HG02610 (cell line): ENCODE data around the gene PAEP.

Experiments used
- ATAC-seq: cut with Tn5 transposase; IDR thresholded peaks from one replicate; pipeline ENCODE4 v1.9.1; 2021; ENCODE audit warnings: mild to moderate bottlenecking, moderate library complexity; ENCODE audit not compliant: unreplicated experiment

The PAEP gene

DNA sequence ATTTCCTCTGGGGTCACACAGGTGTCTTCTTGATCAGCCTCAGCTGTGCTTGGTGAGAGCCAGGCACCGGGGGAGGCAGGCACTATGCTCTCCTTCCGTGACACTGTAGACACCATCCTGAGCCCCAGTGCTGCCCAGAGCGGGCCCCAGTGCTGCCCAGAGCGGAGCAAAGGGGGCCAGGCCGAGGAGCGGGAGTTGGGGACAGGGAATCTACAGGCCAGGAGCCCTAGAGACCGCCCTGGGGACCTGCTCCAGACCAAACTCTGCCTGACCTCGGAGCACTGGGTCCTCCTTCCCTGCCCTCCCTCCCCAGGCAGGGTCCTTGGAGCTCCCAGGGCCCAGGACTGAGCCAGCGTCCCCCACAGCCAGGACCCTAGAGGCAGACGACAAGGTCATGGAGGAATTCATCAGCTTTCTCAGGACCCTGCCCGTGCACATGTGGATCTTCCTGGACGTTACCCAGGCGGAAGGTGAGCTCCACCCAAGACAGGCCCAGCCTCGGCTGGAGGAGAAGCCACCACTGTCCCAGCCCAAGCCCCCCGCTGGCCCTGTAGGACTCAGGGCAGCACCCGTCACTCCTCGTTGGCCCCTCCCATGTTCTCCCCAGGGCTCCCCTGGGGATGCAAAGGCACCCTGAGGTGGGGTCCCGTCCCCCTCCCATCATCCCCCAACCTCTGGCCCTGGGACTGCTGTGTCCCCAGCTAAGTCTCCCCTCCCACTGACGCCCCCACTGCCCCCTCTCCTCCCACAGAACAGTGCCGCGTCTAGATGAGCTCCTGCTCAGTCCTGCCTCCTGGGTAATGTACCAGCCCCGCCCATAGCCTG, 30.2 kb downstream of the PAEP start:
- ATAC-seq = no peak

DNA sequence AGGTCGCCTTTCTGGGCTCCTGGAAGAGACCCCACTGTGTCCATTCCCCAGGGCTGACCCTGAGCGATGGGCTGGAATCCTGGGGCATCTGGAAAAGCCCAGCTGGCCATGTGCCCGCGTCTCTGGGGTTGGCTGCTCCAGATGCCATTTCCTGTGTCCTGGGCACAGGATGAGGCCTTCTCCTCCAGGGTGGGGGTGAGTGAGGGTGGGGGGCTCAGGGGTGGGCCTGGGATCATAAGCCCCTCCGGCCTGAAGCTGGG, 30.7 kb downstream of the PAEP start:
- no peak for ATAC-seq

- no peak for ATAC-seq
Measured at GRCh38 chr9:135592625-135593024, 31.1 kb downstream of the PAEP start.

DNA sequence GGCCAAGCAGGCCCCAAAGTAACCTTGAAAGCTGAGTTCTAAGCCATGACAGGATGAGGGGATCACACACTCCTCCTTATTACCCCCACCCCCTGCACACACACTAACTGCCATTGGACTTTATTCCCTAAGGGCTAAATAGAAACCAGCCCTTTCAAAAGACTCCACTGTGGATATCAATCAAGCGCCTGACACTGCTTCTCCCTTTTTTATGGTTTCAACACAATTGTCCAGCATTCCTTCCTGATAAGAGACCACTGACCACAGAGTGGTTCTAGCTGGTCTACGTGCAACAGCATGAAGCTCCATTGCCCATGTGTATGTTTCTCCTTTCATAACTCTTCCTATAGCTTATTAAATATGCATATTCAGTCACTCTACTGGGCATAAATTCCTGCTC, 34.7 kb downstream of the PAEP start:
- no peak for ATAC-seq

GRCh38 chr9:135600296-135600817, 38.8 kb downstream of the PAEP start:
- ATAC-seq = no peak

- no peak for ATAC-seq
Measured at GRCh38 chr9:135601988-135602387, 40.4 kb downstream of the PAEP start.

- ATAC-seq = no peak
Measured at GRCh38 chr9:135602789-135603481, 41.4 kb downstream of the PAEP start.

GRCh38 chr9:135604437-135605237, 43.1 kb downstream of the PAEP start:
- ATAC-seq = no peak

- ATAC-seq = no peak
Measured at GRCh38 chr9:135605238-135605781, 43.8 kb downstream of the PAEP start.

DNA sequence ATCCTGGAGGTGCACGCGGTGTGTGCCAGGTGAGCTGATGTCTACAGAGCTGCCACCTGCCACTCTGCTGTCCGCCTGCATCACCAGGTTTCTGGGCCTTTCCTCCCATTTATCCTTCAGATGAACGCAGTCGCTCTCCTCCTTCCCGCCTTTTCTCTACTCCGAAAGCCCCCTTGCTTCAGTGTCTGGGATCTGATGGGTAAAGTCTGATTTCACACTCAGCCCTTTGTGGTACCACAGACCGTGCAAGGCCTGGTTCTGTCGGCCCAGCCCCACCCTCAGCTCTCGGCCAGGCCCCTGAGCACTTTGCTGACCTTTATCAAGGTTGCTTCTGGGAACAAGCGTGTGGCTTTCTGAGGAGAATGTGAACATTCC, 45.3 kb downstream of the PAEP start:
- no peak for ATAC-seq

DNA sequence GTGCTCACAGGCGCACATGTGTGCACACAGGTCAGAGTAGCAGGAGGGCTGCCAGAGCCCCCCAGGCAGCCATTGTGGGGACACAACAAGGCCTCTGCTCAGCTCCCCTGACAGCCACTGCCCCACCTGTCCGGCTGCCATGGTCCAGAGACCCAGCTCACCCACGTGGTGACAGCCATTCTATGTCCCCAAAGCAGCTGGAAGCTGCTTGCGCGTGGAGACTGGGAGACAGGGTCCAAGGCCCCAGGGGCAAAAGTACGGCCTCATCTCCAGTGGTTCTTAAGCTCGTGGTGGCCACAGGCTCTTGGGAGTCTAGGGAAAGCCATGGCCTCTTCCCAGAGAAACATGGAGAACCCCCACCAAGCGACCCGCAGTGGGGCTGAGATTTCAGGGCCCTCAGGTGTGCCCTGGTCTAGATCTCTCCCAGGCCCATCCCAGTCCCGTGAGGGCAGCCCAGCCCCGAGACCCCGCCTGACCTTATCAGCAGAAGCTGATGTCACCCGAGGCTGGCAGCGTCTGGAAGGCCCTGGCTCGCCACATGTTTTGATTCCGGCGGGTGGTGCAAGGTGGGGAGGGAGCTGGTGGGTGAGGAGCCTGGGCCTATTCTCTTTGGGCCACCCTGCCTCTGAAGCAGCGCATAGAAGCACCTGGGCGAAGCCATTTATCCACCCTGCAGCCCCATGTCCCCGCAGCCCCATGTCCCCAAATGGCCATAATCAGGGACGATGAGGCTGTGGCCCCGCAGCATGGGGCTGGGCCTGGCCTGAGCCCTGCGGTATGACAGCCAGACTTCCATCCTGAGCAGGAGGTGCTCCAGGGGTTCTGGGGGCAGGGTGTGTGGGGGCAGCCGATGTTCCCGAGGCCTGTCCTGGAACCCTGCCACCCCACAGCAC, 46.1 kb downstream of the PAEP start:
- ATAC-seq = no peak

DNA sequence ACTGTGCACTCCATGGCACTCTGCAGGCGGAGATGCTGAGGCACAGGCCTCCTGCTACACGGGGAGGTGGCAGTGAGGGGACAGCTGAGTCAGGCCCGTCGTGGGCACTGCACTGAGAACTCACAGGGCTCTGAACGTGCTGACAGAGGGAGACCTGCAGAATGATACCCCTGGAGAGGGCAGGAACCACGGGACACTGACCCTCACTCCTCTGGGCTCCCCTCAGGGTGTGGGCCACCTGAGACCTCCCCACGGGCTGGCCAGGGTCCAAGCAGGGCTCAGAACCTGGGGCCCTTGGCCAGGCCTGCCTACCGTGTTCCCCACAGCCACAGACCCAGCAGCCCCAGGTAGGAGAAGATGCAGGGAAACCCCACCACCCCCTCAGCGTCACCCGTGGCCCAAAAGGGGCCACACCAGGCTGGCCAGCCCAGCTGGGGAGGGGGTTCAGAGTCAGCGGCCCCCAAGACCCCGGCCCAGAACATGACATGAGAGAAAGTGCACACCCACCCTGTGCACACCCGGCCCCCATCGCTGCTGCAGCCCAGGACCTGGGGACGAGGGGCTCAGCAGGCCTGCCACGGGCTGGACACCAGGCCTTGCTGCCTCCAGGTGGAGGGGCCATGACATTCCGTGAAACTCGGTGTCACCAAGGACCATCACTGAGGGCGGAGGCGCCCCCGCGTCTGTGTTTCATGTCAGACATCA, 46.9 kb downstream of the PAEP start:
- ATAC-seq = no peak

- no peak for ATAC-seq
Measured at GRCh38 chr9:135608999-135609317, 47.4 kb downstream of the PAEP start.

DNA sequence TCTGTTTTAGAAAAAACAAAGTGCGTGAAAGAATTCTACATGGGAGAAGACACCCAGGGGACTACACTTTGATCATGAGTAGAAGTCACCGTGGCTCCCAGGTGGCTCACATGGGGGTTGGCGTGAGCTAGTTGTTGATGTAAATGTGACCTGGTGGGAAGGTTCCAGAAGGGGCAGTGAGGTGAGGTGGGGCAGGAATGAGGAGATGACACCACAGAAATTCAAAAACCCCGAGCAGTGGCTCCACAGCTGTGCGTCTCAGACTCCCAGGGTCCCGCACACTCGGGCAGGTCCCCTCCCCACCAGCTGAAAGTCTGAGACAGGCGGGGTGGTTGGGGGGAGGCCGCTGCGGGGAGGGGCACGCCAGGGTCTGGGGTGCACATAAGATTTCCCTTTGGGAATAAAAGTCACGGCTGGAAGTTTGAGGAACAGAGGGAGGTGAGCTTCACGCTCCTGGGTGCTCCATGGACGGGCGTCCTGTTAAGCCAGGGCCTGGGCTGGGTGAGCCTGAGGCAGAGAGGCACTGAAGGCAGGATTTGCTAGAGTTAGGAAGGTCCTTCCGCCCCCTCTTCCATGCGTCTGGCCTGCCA, 47.9 kb downstream of the PAEP start:
- ATAC-seq = no peak

- no peak for ATAC-seq
Measured at GRCh38 chr9:135610290-135611141, 49.0 kb downstream of the PAEP start.

GRCh38 chr9:135611142-135611874, 49.8 kb downstream of the PAEP start:
- ATAC-seq = no peak

DNA sequence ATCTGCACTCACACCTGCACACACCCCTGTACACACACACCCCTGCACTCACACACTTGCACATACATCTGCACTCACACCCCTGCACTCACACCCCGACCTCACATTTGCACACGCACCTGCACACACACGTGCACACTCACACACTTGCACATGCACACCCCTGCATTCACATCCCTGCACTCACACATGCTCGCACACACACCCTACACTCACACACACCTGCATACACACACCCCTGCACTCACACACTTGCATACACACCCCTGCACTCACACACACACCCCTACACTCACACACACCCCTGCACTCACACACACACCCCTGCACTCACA, 50.3 kb downstream of the PAEP start:
- ATAC-seq = no peak

DNA sequence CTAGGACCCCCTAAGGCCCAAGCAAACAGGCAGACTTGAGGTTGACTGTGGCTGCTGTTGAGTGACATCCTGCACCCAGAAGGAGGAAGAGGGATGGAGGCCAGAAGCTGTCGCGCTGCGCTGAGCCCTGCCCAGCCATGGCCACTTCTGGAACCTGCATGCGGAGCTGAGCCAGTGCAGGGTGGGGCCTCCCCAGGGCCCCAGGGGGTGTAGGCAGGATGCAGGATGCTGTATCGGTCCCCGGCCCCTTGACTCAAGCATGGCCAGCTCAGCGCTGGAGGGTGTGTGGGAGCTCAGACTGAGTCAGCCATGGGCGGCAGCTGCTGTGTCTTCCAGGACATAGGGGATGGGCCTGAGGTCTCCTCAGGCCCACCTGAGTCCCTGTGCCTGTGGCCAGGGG, 50.9 kb downstream of the PAEP start:
- no peak for ATAC-seq
